ENCODE data around the gene NPHS2. TPM values are rescaled to one million over a fixed set of nuclear protein-coding genes. Genes with fewer than 3 reads are reported as not detected.

Gene NPHS2
- total RNA-seq, 1 donor from 2014 or later, result not detected

DNA sequence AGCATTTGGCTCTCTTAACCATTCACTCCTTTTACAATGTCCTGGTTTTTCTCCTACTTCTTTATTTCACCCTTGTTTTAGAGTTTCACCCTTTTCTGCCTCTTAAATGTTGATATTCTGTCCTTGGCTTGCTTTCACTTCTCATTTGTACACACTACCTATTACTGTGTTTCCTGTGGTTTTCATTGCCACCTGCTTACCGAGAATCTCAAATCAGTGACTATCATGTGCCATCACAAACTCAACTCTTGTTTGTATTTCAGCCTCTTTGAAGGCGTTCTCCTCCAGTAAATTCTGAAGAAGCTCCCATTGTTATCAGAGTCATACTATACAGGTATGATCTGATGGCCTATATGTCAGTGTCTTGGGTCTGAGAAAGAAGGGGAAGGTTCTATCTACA is 65.7 kb downstream of the NPHS2 start:
- Histone ChIP-seq H3K36me3 (ENCODE audit: control insufficient read depth, insufficient read depth, low read length) (no peaks in the 10 kb centered on the region), H3K4me3 (ENCODE audit: low read depth, low read length) (no peak overlapping the region), H3K27me3 (ENCODE audit: control insufficient read depth, insufficient read depth, low read length) (no peaks in the 10 kb centered on the region)
- FAIRE-seq (no peak), DNase-seq (ENCODE audit: low read depth) (no peak)
- TF ChIP-seq, protein P1, sequence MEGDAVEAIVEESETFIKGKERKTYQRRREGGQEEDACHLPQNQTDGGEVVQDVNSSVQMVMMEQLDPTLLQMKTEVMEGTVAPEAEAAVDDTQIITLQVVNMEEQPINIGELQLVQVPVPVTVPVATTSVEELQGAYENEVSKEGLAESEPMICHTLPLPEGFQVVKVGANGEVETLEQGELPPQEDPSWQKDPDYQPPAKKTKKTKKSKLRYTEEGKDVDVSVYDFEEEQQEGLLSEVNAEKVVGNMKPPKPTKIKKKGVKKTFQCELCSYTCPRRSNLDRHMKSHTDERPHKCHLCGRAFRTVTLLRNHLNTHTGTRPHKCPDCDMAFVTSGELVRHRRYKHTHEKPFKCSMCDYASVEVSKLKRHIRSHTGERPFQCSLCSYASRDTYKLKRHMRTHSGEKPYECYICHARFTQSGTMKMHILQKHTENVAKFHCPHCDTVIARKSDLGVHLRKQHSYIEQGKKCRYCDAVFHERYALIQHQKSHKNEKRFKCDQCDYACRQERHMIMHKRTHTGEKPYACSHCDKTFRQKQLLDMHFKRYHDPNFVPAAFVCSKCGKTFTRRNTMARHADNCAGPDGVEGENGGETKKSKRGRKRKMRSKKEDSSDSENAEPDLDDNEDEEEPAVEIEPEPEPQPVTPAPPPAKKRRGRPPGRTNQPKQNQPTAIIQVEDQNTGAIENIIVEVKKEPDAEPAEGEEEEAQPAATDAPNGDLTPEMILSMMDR (IDR thresholded peaks at IDR 0.05; ENCODE audit: insufficient read depth, low read length, severe bottlenecking), result no peak

DNA sequence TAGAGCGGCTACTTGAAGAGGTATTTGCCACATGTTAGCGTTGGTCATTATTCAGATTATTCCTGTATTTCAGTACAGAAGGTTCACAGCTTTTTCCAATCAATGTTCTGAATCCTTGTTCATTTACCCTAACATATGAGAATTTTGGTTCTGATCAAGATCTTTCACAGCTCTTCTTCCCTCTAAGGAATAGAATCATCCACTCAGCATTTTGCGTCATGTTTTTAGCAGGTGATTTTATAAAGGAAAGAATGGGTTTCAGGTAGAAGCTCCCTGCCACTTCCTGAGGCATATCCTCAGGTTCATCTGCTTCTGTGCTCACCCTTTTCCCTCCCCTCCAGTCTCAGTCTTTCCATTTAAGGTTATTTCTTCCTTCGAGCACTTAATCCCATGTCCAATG is 66.4 kb downstream of the NPHS2 start:
- no peak for FAIRE-seq
- DNase-seq (ENCODE audit: low read depth), result no peak
- no peak overlapping the region for H3K4me3 ChIP-seq (ENCODE audit: low read depth, low read length)
- H3K27me3 ChIP-seq (ENCODE audit: control insufficient read depth, insufficient read depth, low read length), result no peaks in the 10 kb centered on the region
- TF ChIP-seq, protein P1 (IDR thresholded peaks at IDR 0.05; ENCODE audit: insufficient read depth, low read length, severe bottlenecking), result no peak
- no peaks in the 10 kb centered on the region for H3K36me3 ChIP-seq (ENCODE audit: control insufficient read depth, insufficient read depth, low read length)

DNA sequence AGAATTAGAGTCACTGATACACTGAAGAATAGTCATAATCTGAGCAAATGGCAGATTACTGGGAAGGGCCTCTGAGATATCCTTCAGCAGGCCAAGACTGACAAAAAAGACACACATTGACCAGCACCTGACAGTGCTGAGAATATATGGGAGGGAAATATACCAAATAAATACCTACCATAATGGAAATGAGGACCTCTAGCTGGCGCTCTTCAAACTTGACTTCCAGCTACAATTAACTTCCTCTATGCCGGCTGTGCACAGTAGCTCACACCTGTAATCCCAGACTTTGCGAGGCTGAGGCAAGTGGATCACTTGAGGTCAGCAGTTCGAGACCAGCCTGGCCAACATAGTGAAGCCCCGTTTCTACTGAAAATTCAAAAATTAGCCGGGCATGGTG is 69.5 kb downstream of the NPHS2 start:
- Histone ChIP-seq H3K4me3 (ENCODE audit: low read depth, low read length) (no peak overlapping the region), H3K27me3 (ENCODE audit: control insufficient read depth, insufficient read depth, low read length) (no peaks in the 10 kb centered on the region), H3K36me3 (ENCODE audit: control insufficient read depth, insufficient read depth, low read length) (no peaks in the 10 kb centered on the region)
- TF ChIP-seq, protein P1 (IDR thresholded peaks at IDR 0.05; ENCODE audit: insufficient read depth, low read length, severe bottlenecking), result no peak
- no peak for DNase-seq (ENCODE audit: low read depth)
- no peak for FAIRE-seq

Other genes starting within 250 kb of the NPHS2 start
- 0.26 TPM in 1 of 2 replicates, not detected in the other for gene AXDND1, start 210.0 kb downstream of the NPHS2 start, total RNA-seq
- not detected in 2 replicates for gene TDRD5, start 15.9 kb upstream of the NPHS2 start, total RNA-seq
- not detected in 2 replicates for gene FAM163A, start 167.3 kb upstream of the NPHS2 start, total RNA-seq